HUES48 (cell line): ENCODE results near the gene DAPK3.
A peak's percentile ranks its signal among the peaks of the same experiment; 100 is the strongest.
"Not testable (repeated sequence)": the region's sequence is repeated elsewhere in the genome, so short reads cannot be mapped to it uniquely, and the experiment has no call there.

ENCODE experiments used
- H3K27ac ChIP-seq: one replicate; pipeline ENCODE4 v1.7.0; 2013; ENCODE audit warnings: low read depth, low read length, inconsistent platforms
- H3K27me3 ChIP-seq: 2 replicates; pipeline ENCODE4 v1.6.1; 2013; ENCODE audit warnings: mild to moderate bottlenecking, low read length; ENCODE audit not compliant: control insufficient read depth, insufficient read depth
- H3K36me3 ChIP-seq: 2 replicates; pipeline ENCODE4 v1.6.1; 2013; ENCODE audit warnings: low read length; ENCODE audit not compliant: control insufficient read depth, insufficient read depth
- H3K4me1 ChIP-seq: 2 replicates; pipeline ENCODE4 v1.6.1; 2013; ENCODE audit warnings: mild to moderate bottlenecking, low read length; ENCODE audit not compliant: control insufficient read depth, insufficient read depth
- H3K4me3 ChIP-seq: 2 replicates; pipeline ENCODE4 v1.5.1; 2013; ENCODE audit warnings: mild to moderate bottlenecking, low read depth, low read length
- H3K9ac ChIP-seq: 2 replicates; pipeline ENCODE4 v1.6.1; 2013; ENCODE audit warnings: mild to moderate bottlenecking, low read depth, low read length, moderate library complexity
- H3K9me3 ChIP-seq: 2 replicates; pipeline ENCODE4 v1.6.1; 2013; ENCODE audit warnings: low read length; ENCODE audit not compliant: control insufficient read depth, insufficient read depth

The DAPK3 gene

DNA sequence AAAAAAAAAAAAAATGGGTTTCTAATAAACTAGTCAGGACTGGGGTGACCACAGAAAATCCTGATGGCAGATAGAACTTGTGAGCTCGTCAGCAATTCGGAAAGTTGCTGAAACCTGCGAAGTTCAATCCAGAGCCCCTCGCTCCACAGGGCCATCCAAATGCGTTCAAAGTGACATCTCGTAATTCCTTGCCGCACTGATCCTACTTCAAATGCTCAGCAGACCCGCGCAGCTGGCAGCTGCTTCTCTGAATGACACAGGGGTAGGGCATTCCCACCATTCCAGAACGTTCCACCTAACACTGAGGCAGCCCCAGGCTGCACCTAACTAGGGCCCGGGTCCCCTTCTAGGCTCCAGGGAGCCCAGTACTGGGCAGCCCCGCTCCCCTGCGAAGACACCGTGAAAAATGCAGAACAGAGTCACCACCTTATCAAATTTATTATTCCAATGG, 4.8 kb upstream of the DAPK3 start:
- no peaks in the 10 kb centered on the region for H3K27me3 ChIP-seq
- H3K27ac ChIP-seq, result no peak overlapping the region
- H3K4me3 ChIP-seq, result no peak overlapping the region
- H3K36me3 ChIP-seq, result peaks cover 63% of the 10 kb centered on the region
- no peak overlapping the region for H3K9ac ChIP-seq
- H3K9me3 ChIP-seq, result no peaks in the 10 kb centered on the region
- H3K4me1 ChIP-seq, result no peaks in the 10 kb centered on the region

DNA sequence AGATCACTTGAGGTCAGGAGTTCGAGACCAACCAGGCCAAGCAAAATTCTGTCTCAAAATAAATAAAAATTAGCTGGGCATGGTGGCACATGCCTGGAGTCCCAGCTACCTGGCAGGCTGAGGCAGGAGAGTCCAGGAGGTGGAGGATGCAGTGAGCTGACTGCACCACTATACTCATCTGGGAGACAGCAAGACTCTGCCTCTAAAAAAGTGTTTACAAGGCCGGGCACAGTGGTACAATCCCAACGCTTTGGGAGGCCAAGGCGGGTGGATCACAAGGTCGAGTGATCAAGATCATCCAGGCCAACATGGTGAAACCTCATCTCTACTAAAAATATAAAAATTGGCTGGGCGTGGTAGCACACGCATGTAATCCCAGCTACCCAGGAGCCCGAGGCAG, 4.2 kb upstream of the DAPK3 start:
- no peaks in the 10 kb centered on the region for H3K9me3 ChIP-seq
- no peak overlapping the region for H3K27ac ChIP-seq
- no peak overlapping the region for H3K9ac ChIP-seq
- no peaks in the 10 kb centered on the region for H3K27me3 ChIP-seq
- H3K36me3 ChIP-seq, result peaks cover 58% of the 10 kb centered on the region
- H3K4me3 ChIP-seq, result no peak overlapping the region
- H3K4me1 ChIP-seq, result no peaks in the 10 kb centered on the region

DNA sequence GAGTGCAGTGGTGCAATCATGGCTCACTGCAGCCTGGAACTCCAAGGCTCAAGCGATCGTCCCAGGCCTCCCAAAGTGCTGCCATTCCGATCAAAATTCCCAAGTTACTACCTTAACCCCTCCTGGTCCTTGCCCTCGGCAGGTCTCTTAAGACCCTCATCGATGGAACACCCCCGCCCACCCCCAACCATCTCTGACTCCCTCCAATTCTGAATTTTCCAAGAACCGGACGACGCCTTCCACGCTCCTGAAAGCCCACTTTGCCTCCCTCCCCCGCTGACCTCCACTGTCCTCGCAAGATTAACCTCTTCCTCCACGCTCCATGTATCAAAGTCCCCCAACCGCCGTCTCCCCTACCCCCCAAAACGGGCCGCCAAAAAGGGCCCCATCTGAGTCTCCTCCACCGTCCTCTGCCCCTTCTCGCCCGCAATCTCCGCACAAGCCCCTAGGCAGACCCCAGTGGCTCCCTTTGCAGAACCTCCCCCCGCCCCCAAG, 539 bp downstream of the DAPK3 start:
- peak overlapping the region; percentile 85 for H3K4me3 ChIP-seq
- peak overlapping the region; percentile 98 for H3K27ac ChIP-seq
- peaks cover 16% of the 10 kb centered on the region for H3K4me1 ChIP-seq
- H3K27me3 ChIP-seq, result no peaks in the 10 kb centered on the region
- H3K9ac ChIP-seq, result peak overlapping the region; percentile 87
- peaks cover 45% of the 10 kb centered on the region for H3K36me3 ChIP-seq
- no peaks in the 10 kb centered on the region for H3K9me3 ChIP-seq

GRCh38 chr19:3969435-3970312, 1.2 kb downstream of the DAPK3 start:
- Histone ChIP-seq H3K9ac (peak overlapping the region; percentile 87), H3K4me3 (peak overlapping the region; percentile 85), H3K9me3 (no peaks in the 10 kb centered on the region), H3K36me3 (peaks cover 47% of the 10 kb centered on the region), H3K27me3 (no peaks in the 10 kb centered on the region), H3K27ac (peak overlapping the region; percentile 98), H3K4me1 (peaks cover 16% of the 10 kb centered on the region)

GRCh38 chr19:3968556-3969434, 2.1 kb downstream of the DAPK3 start:
- Histone ChIP-seq H3K27ac (peak overlapping the region; percentile 98), H3K27me3 (no peaks in the 10 kb centered on the region), H3K9me3 (no peaks in the 10 kb centered on the region), H3K4me1 (peaks cover 16% of the 10 kb centered on the region), H3K4me3 (peak overlapping the region; percentile 85), H3K36me3 (peaks cover 53% of the 10 kb centered on the region), H3K9ac (peak overlapping the region; percentile 87)

- H3K9me3 ChIP-seq, H3K4me3 ChIP-seq, H3K27me3 ChIP-seq: not testable (repeated sequence)
- H3K27ac ChIP-seq, result peak overlapping the region; percentile 98
- H3K9ac ChIP-seq, result peak overlapping the region; percentile 62; the same call in 1 of the 2 replicates
- peaks cover 16% of the 10 kb centered on the region for H3K4me1 ChIP-seq
- H3K36me3 ChIP-seq, result peaks cover 62% of the 10 kb centered on the region
Observed at GRCh38 chr19:3967983-3968382, 2.9 kb downstream of the DAPK3 start.

DNA sequence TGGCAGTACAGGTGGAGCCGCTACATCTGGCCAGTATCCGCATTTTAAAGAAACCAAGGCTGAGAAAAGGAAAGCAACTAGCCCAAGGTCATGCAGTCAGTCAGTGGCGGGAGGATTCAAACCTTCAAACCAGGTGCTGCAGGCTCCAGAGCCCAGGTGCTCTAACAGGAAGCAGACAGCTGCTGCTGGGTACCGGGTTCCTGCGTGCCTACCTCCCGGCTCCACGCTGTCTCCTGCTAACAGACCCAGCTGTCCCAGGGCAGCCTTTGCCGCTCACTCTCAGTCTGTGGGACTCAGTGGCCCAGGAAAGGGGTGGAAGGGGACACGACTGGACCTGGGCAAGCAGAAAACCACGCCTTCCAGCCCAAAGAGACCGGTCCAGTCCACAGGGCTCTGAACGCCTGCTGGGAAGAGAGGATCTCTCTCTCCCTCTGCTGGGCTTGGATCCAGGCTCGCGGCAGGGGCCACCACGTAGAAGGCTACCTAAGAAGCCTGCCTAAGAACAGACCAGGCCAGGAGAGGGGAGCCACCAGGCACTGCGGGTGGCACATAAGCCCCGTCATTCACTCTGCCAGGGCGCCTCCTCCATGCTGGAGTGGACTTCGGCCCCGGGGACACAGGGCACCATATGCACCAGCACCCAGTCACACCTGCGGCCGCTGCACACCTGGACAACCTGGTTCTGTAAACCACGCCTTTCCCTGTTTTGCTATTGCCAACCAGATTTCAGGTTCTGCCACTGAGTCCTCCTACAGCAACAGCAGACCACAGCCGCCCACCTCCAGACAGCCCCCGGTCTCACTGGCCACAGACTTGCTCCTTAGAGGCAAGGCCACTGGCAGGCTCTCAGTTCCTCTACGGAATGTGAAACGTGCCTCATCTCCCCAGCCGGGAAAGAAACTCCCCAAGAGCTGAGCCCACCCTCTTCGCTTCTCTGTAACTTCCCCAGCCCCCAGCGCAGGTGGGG, 4.6 kb downstream of the DAPK3 start:
- H3K4me1 ChIP-seq, result peaks cover 16% of the 10 kb centered on the region
- peak overlapping the region; percentile 23 for H3K27ac ChIP-seq
- H3K27me3 ChIP-seq, result no peaks in the 10 kb centered on the region
- H3K9me3 ChIP-seq, result no peaks in the 10 kb centered on the region
- H3K4me3 ChIP-seq, result no peak overlapping the region
- no peak overlapping the region for H3K9ac ChIP-seq
- peaks cover 71% of the 10 kb centered on the region for H3K36me3 ChIP-seq

DNA sequence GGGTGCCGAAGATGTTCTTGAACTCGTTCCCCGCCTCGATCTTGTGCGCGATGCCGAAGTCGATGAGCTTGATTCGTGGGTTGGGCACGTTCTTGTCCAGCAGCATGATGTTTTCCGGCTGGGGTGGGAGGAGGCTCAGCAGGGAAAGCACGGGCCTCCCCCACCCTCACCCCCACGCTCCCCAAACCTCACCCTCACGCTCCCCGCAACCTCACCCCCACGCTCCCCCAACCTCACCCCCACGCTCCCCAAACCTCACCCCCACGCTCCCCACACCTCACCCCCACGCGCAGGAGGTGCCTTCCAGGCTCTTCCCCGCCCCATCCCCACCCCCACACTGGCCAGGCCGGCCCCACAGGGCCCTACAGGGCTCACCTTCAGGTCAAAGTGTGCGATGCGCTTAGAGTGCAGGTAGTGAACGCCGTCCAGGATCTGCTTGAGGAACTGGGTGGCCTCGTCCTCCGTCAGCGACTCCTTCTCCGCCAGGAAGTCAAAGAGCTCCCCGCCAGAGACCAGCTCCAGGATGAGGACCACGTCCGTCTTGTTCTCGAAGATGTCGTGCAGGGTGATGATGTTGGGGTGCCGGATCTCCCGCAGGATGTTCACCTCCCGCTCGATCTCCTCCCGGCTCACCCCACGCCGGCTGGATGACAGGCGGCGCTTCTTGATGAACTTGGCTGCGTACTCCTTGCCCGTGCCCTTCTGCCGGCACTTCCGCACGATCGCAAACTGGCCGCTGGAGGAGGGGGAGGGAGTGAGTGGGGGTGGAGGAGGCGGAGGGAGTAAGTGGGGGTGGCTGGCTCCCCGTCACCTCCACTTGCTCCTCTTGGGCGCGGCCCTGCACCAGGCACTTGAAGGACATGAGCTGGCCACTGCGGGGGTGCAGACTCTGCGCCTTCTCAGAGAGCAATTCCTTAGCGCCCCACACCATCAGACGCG, 6.4 kb downstream of the DAPK3 start:
- H3K27me3 ChIP-seq, result no peaks in the 10 kb centered on the region
- peaks cover 12% of the 10 kb centered on the region for H3K4me1 ChIP-seq
- no peaks in the 10 kb centered on the region for H3K9me3 ChIP-seq
- H3K9ac ChIP-seq, result no peak overlapping the region
- peaks cover 89% of the 10 kb centered on the region for H3K36me3 ChIP-seq
- peak overlapping the region; percentile 19 for H3K27ac ChIP-seq
- no peak overlapping the region for H3K4me3 ChIP-seq

- H3K27me3 ChIP-seq, result no peaks in the 10 kb centered on the region
- H3K27ac ChIP-seq, result no peak overlapping the region
- H3K4me1 ChIP-seq, result peaks cover 4% of the 10 kb centered on the region; the same call in 1 of the 2 replicates
- H3K36me3 ChIP-seq, result peaks cover 93% of the 10 kb centered on the region
- no peak overlapping the region for H3K9ac ChIP-seq
- H3K4me3 ChIP-seq, result no peak overlapping the region
- H3K9me3 ChIP-seq, result no peaks in the 10 kb centered on the region
Observed at GRCh38 chr19:3963458-3964255, 7.2 kb downstream of the DAPK3 start.
